HPDE6-E6E7 (cell line): ENCODE results near the gene SERPINB11.
"Not testable (repeated sequence)": the region's sequence is repeated elsewhere in the genome, so short reads cannot be mapped to it uniquely, and the experiment has no call there.

ENCODE experiments used
- DNase-seq: peaks from one replicate; pipeline ENCODE4 v3.0.0; 2011; ENCODE audit warnings: missing footprints; ENCODE audit errors: extremely low spot score

Gene SERPINB11

GRCh38 chr18:63730773-63731172 lies 28.0 kb downstream of the SERPINB11 start:
- no peak for DNase-seq

GRCh38 chr18:63731215-63731614 lies 28.5 kb downstream of the SERPINB11 start:
- DNase-seq, result no peak

GRCh38 chr18:63736876-63737275 lies 34.1 kb downstream of the SERPINB11 start:
- DNase-seq, result peak; percentile 80

- peak; percentile 15 for DNase-seq
Observed at GRCh38 chr18:63741769-63742168, 39.0 kb downstream of the SERPINB11 start.

GRCh38 chr18:63747006-63747405 lies 44.2 kb downstream of the SERPINB11 start:
- no peak for DNase-seq

GRCh38 chr18:63749489-63749888 lies 46.7 kb downstream of the SERPINB11 start:
- DNase-seq, result no peak

GRCh38 chr18:63752636-63753035 lies 49.9 kb downstream of the SERPINB11 start:
- DNase-seq, result no peak

- DNase-seq, result no peak
Observed at GRCh38 chr18:63753676-63754075, 50.9 kb downstream of the SERPINB11 start.

GRCh38 chr18:63757541-63757940 lies 54.8 kb downstream of the SERPINB11 start:
- DNase-seq, result no peak

- DNase-seq, result no peak
Observed at GRCh38 chr18:63758615-63759240, 56.0 kb downstream of the SERPINB11 start.

- DNase-seq, result not testable (repeated sequence)
Observed at GRCh38 chr18:63759786-63760185, 57.0 kb downstream of the SERPINB11 start.

- DNase-seq, result no peak
Observed at GRCh38 chr18:63762518-63762917, 59.8 kb downstream of the SERPINB11 start.

GRCh38 chr18:63763831-63764600 lies 61.3 kb downstream of the SERPINB11 start:
- no peak for DNase-seq

GRCh38 chr18:63765837-63766236 lies 63.1 kb downstream of the SERPINB11 start:
- no peak for DNase-seq
